T-helper 17 cell (primary cell): ENCODE measurements around the gene GSTA1. TPM values are rescaled to one million over a fixed set of nuclear protein-coding genes. Genes with fewer than 3 reads are reported as not detected.
"Not testable (repeated sequence)": the region's sequence is repeated elsewhere in the genome, so short reads cannot be mapped to it uniquely, and the experiment has no call there.

Experiments
- ATAC-seq: fragments of 150-1000 bp; cut with Tn5 transposase; 2 replicates; pipeline ENCODE4 v1.10.0; 2021; ENCODE audit warnings: mild to moderate bottlenecking, moderate library complexity
- DNase-seq, 3 donors: peaks; one replicate each; pipeline versions ENCODE4 v3.0.0 to v3.0.0-alpha.2; 2020 to 2021
- H3K9me3 ChIP-seq: one replicate; pipeline ENCODE4 v1.7.0; 2013; ENCODE audit warnings: low read length, mild to moderate bottlenecking; ENCODE audit not compliant: control insufficient read depth, poor library complexity, severe bottlenecking
- H3K27ac Mint-ChIP-seq: one replicate; pipeline ENCODE4 v1.8.0; 2022; ENCODE audit warnings: mild to moderate bottlenecking, moderate library complexity, mixed read lengths
- H3K27me3 Mint-ChIP-seq: one replicate; pipeline ENCODE4 v1.8.0; 2022; ENCODE audit warnings: mixed read lengths
- H3K36me3 Mint-ChIP-seq: one replicate; pipeline ENCODE4 v1.8.0; 2022; ENCODE audit warnings: low read depth, mixed read lengths
- H3K4me1 Mint-ChIP-seq: one replicate; pipeline ENCODE4 v1.8.0; 2022; ENCODE audit warnings: mild to moderate bottlenecking, mixed read lengths
- H3K4me3 Mint-ChIP-seq: one replicate; pipeline ENCODE4 v1.8.0; 2022; ENCODE audit warnings: mild to moderate bottlenecking, moderate library complexity, mixed read lengths
- total RNA-seq, 4 donors: library from RNA in 2 of 4; stranded (reverse) in 2 of 4; gene quantifications; one replicate each; pipeline ENCODE4 v1.2.3 and lab custom pipeline; 2022 to 2026

The GSTA1 gene
- total RNA-seq (under 1 TPM in 1 of 2 donors, not detected in 1; 0.63 TPM), total RNA-seq (lab: John Stamatoyannopoulos, UW) (0 reads per million in 2 donors)

- peaks cover 63% of the 10 kb centered on the region for H3K27me3 Mint-ChIP-seq
- not testable (repeated sequence) for H3K36me3 Mint-ChIP-seq, H3K9me3 ChIP-seq, H3K27ac Mint-ChIP-seq, ATAC-seq, DNase-seq, H3K4me1 Mint-ChIP-seq, H3K4me3 Mint-ChIP-seq
These were observed at the start of gene GSTA1 for GRCh38 chr6:52803668-52804255. Gene GSTA1, minus strand, starts transcription at chr6:52803816. Its CDS starts 4,549 bp downstream, at chr6:52799267.

GRCh38 chr6:52849137-52849536, 45.5 kb upstream of the GSTA1 start:
- Mint-ChIP-seq H3K36me3 (no peaks in the 10 kb centered on the region), H3K4me3 (no peak overlapping the region), H3K27me3 (peaks cover 34% of the 10 kb centered on the region), H3K4me1 (no peaks in the 10 kb centered on the region), H3K27ac (no peak overlapping the region)
- DNase-seq, result no peak
- H3K9me3 ChIP-seq, result no peaks in the 10 kb centered on the region
- ATAC-seq, result no peak

- no peak overlapping the region for H3K4me3 Mint-ChIP-seq
These were observed 42.4 kb upstream of the GSTA1 start for GRCh38 chr6:52846002-52846401.

GRCh38 chr6:52843605-52844004, 40.0 kb upstream of the GSTA1 start:
- Mint-ChIP-seq H3K27me3 (peaks cover 30% of the 10 kb centered on the region), H3K27ac (no peak overlapping the region), H3K4me3 (no peak overlapping the region), H3K36me3 (no peaks in the 10 kb centered on the region), H3K4me1 (no peaks in the 10 kb centered on the region)
- no peaks in the 10 kb centered on the region for H3K9me3 ChIP-seq
- ATAC-seq, result no peak
- no peak for DNase-seq

More at GRCh38 chr6:52846002-52846401, 42.4 kb upstream of the GSTA1 start:
- DNase-seq (no peak), ATAC-seq (no peak)
- Mint-ChIP-seq H3K4me1 (no peaks in the 10 kb centered on the region), H3K36me3 (no peaks in the 10 kb centered on the region), H3K27ac (no peak overlapping the region), H3K27me3 (peaks cover 19% of the 10 kb centered on the region)
- no peaks in the 10 kb centered on the region for H3K9me3 ChIP-seq

GRCh38 chr6:52840763-52841585, 37.4 kb upstream of the GSTA1 start, which contains the start of gene GSTA5:
Gene GSTA5, minus strand, starts transcription at chr6:52840813.
- Mint-ChIP-seq H3K4me3 (no peak within 1 kb of the TSS), H3K36me3 (peaks cover 2% of the 10 kb centered on the region), H3K27me3 (peaks cover 40% of the 10 kb centered on the region), H3K4me1 (no peaks in the 10 kb centered on the region), H3K27ac (no peak within 1 kb of the TSS)
- DNase-seq (no peak), ATAC-seq (no peak)
- H3K9me3 ChIP-seq, result no peaks in the 10 kb centered on the region

- Mint-ChIP-seq H3K27me3 (peaks cover 50% of the 10 kb centered on the region), H3K4me1 (peaks cover 4% of the 10 kb centered on the region), H3K27ac (no peak overlapping the region), H3K4me3 (no peak overlapping the region), H3K36me3 (peaks cover 2% of the 10 kb centered on the region)
- ATAC-seq (peak; percentile 80), DNase-seq (peak in 2 of 3 donors; percentile 24 to 26)
- no peaks in the 10 kb centered on the region for H3K9me3 ChIP-seq
These were observed 35.8 kb upstream of the GSTA1 start for GRCh38 chr6:52839124-52840055.

- no peaks in the 10 kb centered on the region for H3K9me3 ChIP-seq
- peaks cover 45% of the 10 kb centered on the region for H3K27me3 Mint-ChIP-seq
- H3K27ac Mint-ChIP-seq, result no peak overlapping the region
- peaks cover 4% of the 10 kb centered on the region for H3K4me1 Mint-ChIP-seq
- no peak for ATAC-seq
- no peak overlapping the region for H3K4me3 Mint-ChIP-seq
- no peak for DNase-seq
- peaks cover 2% of the 10 kb centered on the region for H3K36me3 Mint-ChIP-seq
These were observed 30.9 kb upstream of the GSTA1 start for GRCh38 chr6:52834481-52834880.

- H3K4me1 Mint-ChIP-seq, ATAC-seq, H3K36me3 Mint-ChIP-seq, DNase-seq, H3K4me3 Mint-ChIP-seq, H3K9me3 ChIP-seq, H3K27ac Mint-ChIP-seq: not testable (repeated sequence)
- peaks cover 17% of the 10 kb centered on the region for H3K27me3 Mint-ChIP-seq
These were observed 27.3 kb upstream of the GSTA1 start for GRCh38 chr6:52830869-52831268.

GRCh38 chr6:52829046-52829817, 25.6 kb upstream of the GSTA1 start:
- Mint-ChIP-seq H3K27me3 (peaks cover 10% of the 10 kb centered on the region), H3K4me3 (no peak overlapping the region), H3K4me1 (no peaks in the 10 kb centered on the region), H3K27ac (no peak overlapping the region), H3K36me3 (no peaks in the 10 kb centered on the region)
- no peak for DNase-seq
- H3K9me3 ChIP-seq, result no peaks in the 10 kb centered on the region
- ATAC-seq, result no peak

- H3K4me3 Mint-ChIP-seq, H3K9me3 ChIP-seq, DNase-seq, ATAC-seq, H3K27ac Mint-ChIP-seq, H3K36me3 Mint-ChIP-seq, H3K4me1 Mint-ChIP-seq, H3K27me3 Mint-ChIP-seq: not testable (repeated sequence)
These were observed 25.0 kb upstream of the GSTA1 start for GRCh38 chr6:52828621-52829020.

- ATAC-seq, H3K27me3 Mint-ChIP-seq, H3K27ac Mint-ChIP-seq, H3K36me3 Mint-ChIP-seq, DNase-seq, H3K9me3 ChIP-seq, H3K4me1 Mint-ChIP-seq, H3K4me3 Mint-ChIP-seq: not testable (repeated sequence)
These were observed 23.6 kb upstream of the GSTA1 start for GRCh38 chr6:52827073-52827783.

GRCh38 chr6:52826513-52826912, 22.9 kb upstream of the GSTA1 start:
- ATAC-seq (no peak), DNase-seq (no peak)
- Mint-ChIP-seq H3K4me1 (no peaks in the 10 kb centered on the region), H3K36me3 (no peaks in the 10 kb centered on the region), H3K4me3 (no peak overlapping the region), H3K27me3 (peaks cover 10% of the 10 kb centered on the region), H3K27ac (no peak overlapping the region)
- H3K9me3 ChIP-seq, result no peaks in the 10 kb centered on the region
